AG08396 (cell line): ENCODE results near the gene TMPRSS13.
"Not testable (repeated sequence)": the region's sequence is repeated elsewhere in the genome, so short reads cannot be mapped to it uniquely, and the experiment has no call there.

Experiments
- DNase-seq: peaks from one replicate; pipeline ENCODE4 v3.0.0; 2012; ENCODE audit warnings: low spot score, mixed read lengths

TMPRSS13 gene

GRCh38 chr11:117930668-117931330 lies 1.6 kb upstream of the TMPRSS13 start:
- no peak for DNase-seq

DNA sequence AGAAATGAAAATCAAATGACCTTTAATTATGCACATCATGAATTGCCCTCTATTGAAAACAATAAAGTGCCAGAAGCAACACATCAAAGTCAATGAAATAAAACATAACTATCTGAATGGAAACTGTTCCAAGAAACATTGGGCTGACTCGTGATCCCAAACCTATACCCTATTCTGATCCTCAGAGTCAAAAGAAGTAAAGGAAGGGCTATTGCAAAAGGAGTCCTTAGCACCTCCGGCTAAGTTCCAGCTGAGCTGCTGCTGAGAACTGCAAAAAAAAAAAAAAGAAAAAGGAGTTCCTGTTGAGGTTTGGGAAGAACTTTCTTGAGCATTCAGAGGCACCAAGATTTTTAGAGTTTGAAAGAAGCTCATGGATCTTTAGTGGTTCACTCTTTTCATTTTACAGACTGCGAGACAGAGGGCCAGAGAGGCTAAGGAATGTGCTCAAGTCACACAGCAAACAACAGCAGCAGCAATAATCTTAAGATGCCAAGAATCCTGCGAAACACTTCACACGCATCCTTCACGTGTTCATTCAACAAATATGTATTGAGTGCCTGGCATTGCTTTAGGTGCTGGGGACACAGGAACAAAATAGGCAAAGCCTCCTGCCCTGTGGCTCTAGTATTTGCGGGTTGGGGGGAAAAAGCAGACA lies 841 bp upstream of the TMPRSS13 start:
- no peak for DNase-seq

- DNase-seq = no peak
Observed at GRCh38 chr11:117928446-117929141, 608 bp downstream of the TMPRSS13 start.

DNA sequence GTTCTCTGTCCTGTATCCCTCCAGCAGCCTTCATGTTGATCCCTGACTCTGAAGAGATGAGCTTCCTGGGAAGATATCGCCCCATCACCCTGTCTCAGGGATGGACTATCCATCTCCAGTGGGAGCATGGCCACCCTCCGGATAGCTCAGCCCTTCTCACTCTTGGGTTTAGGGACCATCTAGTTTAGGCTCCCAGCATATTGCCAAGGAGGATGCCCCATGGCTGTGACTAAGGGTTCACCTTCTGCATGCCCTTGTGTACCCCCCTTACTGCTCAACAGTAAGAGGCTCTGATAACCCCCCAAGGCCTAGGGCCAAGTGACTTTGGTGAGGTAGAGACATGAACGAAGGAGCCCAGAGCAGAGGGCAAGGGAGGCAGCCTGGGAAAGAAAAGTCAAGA lies 1.3 kb downstream of the TMPRSS13 start:
- DNase-seq = no peak

DNA sequence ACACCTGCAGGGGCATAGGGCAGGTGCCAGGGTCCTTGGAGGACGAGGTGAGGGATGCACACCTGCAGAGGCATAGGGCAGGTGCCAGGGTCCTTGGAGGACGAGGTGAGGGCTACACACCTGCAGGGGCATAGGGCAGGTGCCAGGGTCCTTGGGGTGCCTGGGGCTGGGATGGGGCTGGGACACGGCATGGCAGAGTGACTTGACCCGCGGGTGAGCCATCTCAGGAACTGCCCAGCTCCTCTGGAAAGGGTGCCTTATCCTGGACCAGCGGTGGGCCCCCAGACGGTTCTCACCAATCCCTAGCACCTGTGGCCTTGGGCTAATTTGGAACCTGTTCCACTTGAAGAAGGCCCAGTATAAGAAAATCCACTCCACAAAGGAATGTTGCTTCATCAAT lies 3.0 kb downstream of the TMPRSS13 start:
- not testable (repeated sequence) for DNase-seq

GRCh38 chr11:117925198-117925925 lies 3.8 kb downstream of the TMPRSS13 start:
- no peak for DNase-seq

- no peak for DNase-seq
Observed at GRCh38 chr11:117924631-117925170, 4.5 kb downstream of the TMPRSS13 start.

DNA sequence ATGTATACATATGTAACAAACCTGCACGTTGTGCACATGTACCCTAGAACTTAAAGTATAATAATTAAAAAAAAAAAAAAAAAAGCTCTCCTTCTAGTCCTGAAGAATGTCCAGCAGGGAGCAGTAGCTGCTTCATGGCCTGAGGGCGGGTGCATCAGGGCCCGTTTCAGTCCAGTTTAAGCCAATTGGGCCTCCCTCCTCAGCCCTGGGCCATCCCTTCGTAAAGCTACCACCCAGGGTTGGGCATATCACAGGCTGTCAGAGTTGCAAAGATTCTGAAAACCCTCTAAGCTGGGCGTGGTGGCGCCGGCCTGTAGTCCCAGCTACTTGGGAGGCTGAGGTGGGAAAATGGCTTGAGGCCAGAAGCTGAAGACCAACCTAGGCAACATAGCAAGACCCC lies 5.4 kb downstream of the TMPRSS13 start:
- no peak for DNase-seq

DNA sequence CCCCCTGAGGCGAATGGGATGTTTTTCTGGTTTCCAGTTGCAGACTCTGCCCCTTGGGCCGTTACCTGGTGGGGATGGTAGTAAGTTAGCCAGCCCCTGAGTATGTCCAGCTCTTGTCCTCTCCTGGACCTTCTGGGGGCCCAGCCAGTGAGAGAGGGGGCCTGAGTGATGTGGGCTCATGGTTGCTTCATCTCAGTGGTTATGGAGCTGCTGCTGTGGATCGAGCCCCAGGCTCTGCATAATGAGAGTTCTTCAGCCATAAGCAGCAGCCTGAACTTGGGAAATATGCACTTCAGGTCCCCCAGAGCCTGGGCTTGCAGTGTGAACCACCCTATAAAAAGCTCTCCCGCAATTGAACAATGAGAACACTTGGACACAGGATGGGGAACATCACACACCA lies 5.9 kb downstream of the TMPRSS13 start:
- no peak for DNase-seq

DNA sequence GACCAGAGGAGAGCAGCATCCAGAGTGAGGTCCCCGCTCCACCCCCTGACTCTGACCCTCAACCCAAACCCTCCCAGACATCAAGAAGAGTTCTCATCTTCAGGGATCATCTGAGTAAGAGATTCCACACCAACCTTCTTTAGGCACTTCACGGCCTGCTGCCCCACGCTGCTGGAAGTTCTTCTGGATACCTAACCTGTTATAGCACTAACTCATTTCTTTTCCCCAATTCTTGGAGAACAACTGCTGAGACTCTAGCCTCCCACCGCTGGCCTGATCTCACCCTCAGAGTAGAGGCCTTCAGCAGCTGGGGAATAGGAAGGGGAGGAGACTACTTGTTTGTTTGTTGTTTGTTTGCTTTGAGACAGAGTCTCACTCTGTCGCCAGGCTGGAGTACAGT lies 7.3 kb downstream of the TMPRSS13 start:
- no peak for DNase-seq

- no peak for DNase-seq
Observed at GRCh38 chr11:117921456-117921855, 7.7 kb downstream of the TMPRSS13 start.

- DNase-seq = no peak
Observed at GRCh38 chr11:117919781-117920221, 9.4 kb downstream of the TMPRSS13 start.

GRCh38 chr11:117919341-117919740 lies 9.9 kb downstream of the TMPRSS13 start:
- no peak for DNase-seq

GRCh38 chr11:117918366-117919255 lies 10.6 kb downstream of the TMPRSS13 start:
- DNase-seq = no peak

GRCh38 chr11:117917591-117918151 lies 11.5 kb downstream of the TMPRSS13 start:
- DNase-seq = no peak

- DNase-seq = no peak
Observed at GRCh38 chr11:117916956-117917355, 12.2 kb downstream of the TMPRSS13 start.

DNA sequence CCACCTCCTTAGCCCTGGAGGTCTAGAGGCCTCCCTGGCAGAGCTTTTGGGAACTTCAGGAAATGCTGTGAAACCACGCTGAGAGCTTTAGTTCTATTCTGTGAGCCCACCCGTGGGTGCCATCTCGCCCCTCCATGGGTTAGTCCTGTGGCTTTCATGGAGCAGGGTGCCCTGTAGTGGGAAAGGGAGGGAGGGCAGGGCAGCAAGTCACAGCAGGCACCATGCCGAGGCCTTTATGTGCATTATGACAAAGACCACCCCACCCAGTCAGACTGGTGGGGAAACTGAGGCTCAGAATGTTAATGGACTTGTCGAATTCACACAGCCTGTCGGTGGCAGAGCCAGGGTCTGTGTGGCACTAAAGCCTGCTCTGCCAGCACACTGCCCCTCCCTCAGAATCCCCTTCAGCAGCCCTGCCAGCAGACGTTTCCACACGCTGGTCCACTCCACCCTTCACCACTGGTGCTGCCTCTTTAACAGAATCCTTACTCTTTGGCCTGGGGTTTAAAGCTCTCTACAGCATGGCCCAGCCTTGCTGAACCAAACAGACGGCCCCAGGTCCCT lies 13.4 kb downstream of the TMPRSS13 start:
- no peak for DNase-seq

- DNase-seq = no peak
Observed at GRCh38 chr11:117914991-117915618, 14.1 kb downstream of the TMPRSS13 start.

GRCh38 chr11:117914398-117914761 lies 14.8 kb downstream of the TMPRSS13 start:
- DNase-seq = no peak

GRCh38 chr11:117913736-117914397 lies 15.3 kb downstream of the TMPRSS13 start:
- DNase-seq = no peak
